Chondrocyte (in vitro differentiated cells): Measurements from ENCODE around the gene DHTKD1. TPM values are rescaled to one million over a fixed set of nuclear protein-coding genes. Genes with fewer than 3 reads are reported as not detected.

Source experiments
- DNase-seq: peaks from one replicate; pipeline ENCODE4 v3.0.0; 2021; ENCODE audit warnings: mixed read lengths, low spot score
- H3K27ac Mint-ChIP-seq: one replicate; pipeline ENCODE4 v1.8.0; 2021; ENCODE audit warnings: mild to moderate bottlenecking, moderate library complexity, mixed read lengths; ENCODE audit not compliant: unreplicated experiment
- H3K27me3 Mint-ChIP-seq: 2 replicates; pipeline ENCODE4 v1.8.0; 2021; ENCODE audit warnings: low read depth, mixed read lengths
- H3K36me3 Mint-ChIP-seq: 2 replicates; pipeline ENCODE4 v1.8.0; 2021; ENCODE audit warnings: low read depth, mixed read lengths
- H3K4me1 Mint-ChIP-seq: 2 replicates; pipeline ENCODE4 v1.8.0; 2021; ENCODE audit warnings: low read depth, mild to moderate bottlenecking, mixed read lengths
- H3K4me3 Mint-ChIP-seq: one replicate; pipeline ENCODE4 v1.8.0; 2021; ENCODE audit warnings: mild to moderate bottlenecking, moderate library complexity, mixed read lengths; ENCODE audit not compliant: unreplicated experiment
- H3K9me3 Mint-ChIP-seq: 2 replicates; pipeline ENCODE4 v1.8.0; 2021; ENCODE audit warnings: low read depth, mixed read lengths
- total RNA-seq: library from RNA; stranded (reverse); gene quantifications from 3 replicates; pipeline ENCODE4 v1.2.1, GENCODE V29; 2021
- TF ChIP-seq, protein P1 (sequence below): fragments of 200-600 bp; sonication (generic); IDR thresholded peaks from 2 replicates; pipeline ENCODE4 v1.5.0; 2021; ENCODE audit warnings: antibody characterized with exemption, mild to moderate bottlenecking, moderate library complexity

DHTKD1 gene
- total RNA-seq, 1 donor from 2014 or later = 13.7 TPM

GRCh38 chr10:12051241-12051640 is 17.5 kb upstream of the DHTKD1 start:
- Mint-ChIP-seq H3K4me1 (no peaks in the 10 kb centered on the region), H3K27me3 (peaks cover 2% of the 10 kb centered on the region), H3K4me3 (no peak overlapping the region), H3K27ac (no peak overlapping the region), H3K36me3 (no peaks in the 10 kb centered on the region), H3K9me3 (no peaks in the 10 kb centered on the region)
- TF ChIP-seq, protein P1, sequence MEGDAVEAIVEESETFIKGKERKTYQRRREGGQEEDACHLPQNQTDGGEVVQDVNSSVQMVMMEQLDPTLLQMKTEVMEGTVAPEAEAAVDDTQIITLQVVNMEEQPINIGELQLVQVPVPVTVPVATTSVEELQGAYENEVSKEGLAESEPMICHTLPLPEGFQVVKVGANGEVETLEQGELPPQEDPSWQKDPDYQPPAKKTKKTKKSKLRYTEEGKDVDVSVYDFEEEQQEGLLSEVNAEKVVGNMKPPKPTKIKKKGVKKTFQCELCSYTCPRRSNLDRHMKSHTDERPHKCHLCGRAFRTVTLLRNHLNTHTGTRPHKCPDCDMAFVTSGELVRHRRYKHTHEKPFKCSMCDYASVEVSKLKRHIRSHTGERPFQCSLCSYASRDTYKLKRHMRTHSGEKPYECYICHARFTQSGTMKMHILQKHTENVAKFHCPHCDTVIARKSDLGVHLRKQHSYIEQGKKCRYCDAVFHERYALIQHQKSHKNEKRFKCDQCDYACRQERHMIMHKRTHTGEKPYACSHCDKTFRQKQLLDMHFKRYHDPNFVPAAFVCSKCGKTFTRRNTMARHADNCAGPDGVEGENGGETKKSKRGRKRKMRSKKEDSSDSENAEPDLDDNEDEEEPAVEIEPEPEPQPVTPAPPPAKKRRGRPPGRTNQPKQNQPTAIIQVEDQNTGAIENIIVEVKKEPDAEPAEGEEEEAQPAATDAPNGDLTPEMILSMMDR = no peak
- no peak for DNase-seq

DNA sequence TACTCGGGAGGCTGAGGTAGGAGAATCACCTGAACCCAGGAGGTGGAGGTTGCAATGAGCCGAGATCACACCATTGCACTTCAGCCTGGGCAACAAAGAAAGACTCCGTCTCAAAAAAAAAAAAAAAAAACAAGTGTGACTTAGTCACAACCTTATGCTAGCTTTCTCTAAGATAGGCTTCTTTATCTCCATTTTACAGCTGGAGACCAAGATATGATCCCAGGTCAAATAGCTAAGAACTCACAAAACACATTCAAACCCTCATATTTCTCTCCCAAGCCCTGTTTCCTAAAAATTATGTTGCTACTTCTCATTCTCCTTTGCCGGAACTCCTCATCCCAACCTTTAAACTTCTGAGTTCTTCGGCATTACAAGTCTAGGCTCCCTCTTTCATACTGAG is 13.0 kb upstream of the DHTKD1 start:
- TF ChIP-seq, protein P1 = no peak
- Mint-ChIP-seq H3K4me1 (no peaks in the 10 kb centered on the region), H3K36me3 (no peaks in the 10 kb centered on the region), H3K4me3 (no peak overlapping the region), H3K9me3 (no peaks in the 10 kb centered on the region), H3K27ac (no peak overlapping the region), H3K27me3 (no peaks in the 10 kb centered on the region)
- no peak for DNase-seq

DNA sequence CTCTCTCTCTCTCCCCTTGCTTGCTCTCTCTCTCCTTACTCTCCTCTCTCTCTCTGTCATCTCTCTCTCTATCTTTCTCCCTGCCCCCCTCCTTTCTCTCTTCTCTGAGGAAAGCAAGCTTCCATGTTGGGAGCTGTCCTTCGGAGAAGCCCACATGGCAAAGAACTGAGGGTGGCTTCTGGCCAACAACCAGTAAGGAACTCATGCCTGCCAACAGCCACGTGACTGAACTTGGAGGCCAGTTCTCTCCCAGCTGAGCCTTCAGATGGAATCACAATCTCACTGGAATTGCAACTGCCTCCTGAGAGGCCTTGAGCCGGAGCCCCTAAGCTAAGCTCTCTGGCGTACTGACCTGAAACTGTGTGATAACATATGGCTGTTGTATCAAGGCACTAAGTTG is 12.0 kb upstream of the DHTKD1 start:
- H3K27ac Mint-ChIP-seq = no peak overlapping the region
- H3K27me3 Mint-ChIP-seq = no peaks in the 10 kb centered on the region
- no peaks in the 10 kb centered on the region for H3K36me3 Mint-ChIP-seq

DNA sequence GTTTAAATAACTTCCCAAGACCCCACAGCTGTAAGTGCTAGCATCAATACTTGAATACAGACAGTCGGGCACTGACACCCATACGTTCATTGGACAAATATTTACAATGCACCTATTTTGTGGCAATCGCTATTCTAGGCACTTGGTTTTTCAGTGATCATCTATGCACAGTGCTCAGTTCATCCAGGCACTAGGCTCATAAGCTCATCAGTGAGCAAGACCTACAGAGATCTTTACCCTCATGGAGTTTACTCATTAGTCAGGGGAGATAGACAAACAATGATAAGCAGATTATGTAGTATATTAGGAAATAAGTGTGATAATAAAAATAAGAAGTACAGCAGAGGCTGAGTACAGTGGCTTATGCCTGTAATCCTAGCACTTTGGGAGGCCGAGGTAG is 7.6 kb upstream of the DHTKD1 start:
- Mint-ChIP-seq H3K36me3 (no peaks in the 10 kb centered on the region), H3K27ac (no peak overlapping the region), H3K4me3 (no peak overlapping the region), H3K4me1 (no peaks in the 10 kb centered on the region), H3K9me3 (no peaks in the 10 kb centered on the region), H3K27me3 (peaks cover 3% of the 10 kb centered on the region)
- no peak for DNase-seq
- TF ChIP-seq, protein P1 = no peak

More for the DNA sequence above, 12.0 kb upstream of the DHTKD1 start:
- DNase-seq = no peak
- TF ChIP-seq, protein P1 = no peak
- Mint-ChIP-seq H3K4me1 (no peaks in the 10 kb centered on the region), H3K4me3 (no peak overlapping the region), H3K9me3 (no peaks in the 10 kb centered on the region)

DNA sequence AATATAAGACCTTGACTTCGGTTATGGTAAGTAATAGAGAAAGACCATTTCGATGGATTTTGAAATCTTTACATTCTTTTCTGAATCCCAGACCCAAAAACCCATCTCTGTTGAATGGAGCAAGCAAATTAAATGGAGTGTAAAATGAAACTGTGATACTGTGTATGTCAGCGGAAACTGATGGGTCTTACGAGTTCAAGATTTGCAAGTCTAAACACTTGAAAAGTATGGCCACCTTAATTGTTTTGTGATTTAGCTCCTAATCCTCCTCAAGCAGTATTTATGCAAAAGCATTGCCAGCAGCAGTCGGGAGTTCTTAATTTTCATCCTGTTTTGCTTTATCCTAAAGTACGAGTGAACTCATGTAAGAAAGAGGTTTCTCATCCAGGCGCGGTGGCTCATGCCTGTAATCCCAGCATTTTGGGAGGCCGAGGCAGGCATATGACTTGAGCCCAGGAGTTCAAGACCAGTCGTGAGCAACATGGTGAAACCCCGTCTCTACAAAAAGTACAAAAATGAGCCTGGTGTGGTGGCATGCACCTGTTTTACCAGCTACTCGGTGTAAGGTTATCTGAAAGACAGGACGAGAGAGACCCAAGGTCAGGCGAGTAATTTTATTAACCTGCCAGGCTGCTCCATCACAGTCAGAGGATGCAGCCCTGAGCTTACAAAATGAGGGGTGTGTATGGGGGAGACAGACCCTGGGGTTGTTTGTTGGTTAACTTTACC is 5.8 kb upstream of the DHTKD1 start:
- Mint-ChIP-seq H3K27me3 (peaks cover 3% of the 10 kb centered on the region), H3K36me3 (no peaks in the 10 kb centered on the region), H3K27ac (no peak overlapping the region), H3K4me3 (no peak overlapping the region), H3K4me1 (peaks cover 5% of the 10 kb centered on the region), H3K9me3 (no peaks in the 10 kb centered on the region)
- peak; percentile 24 for DNase-seq
- TF ChIP-seq, protein P1 = no peak
